Activated CD8-positive, alpha-beta memory T cell treated with anti-CD3 and anti-CD28 coated beads, Interleukin-2, amount 50 U/mL, for 4 hours (primary cell): ENCODE measurements around the gene P2RX5.

Source experiments
- DNase-seq: peaks from one replicate; pipeline ENCODE4 v3.0.0-alpha.2; 2020

Gene P2RX5

GRCh38 chr17:3656353-3656752 lies 39.6 kb downstream of the P2RX5 start:
- DNase-seq: no peak

DNA sequence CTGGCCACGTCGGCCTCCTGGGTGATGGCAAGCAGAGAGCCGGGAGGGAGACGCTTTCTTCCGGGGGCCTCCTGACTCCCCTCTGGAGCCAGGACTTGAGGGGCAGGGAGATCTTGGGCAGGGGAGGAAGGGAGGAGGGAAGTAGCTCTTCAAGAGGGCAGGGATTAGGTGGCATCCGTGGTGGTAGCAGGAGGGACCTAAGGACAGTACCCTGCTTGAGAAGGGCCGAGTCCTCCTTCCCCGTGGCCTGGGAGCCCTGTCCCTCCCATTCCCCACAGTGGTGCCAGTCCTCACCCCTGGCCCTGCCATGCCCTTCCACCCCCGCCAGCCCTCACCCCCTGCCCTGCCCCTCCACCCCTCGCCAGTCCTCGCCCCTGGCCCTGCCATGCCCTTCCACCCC lies 40.2 kb downstream of the P2RX5 start:
- no peak for DNase-seq

- no peak for DNase-seq
These were observed 48.0 kb downstream of the P2RX5 start for GRCh38 chr17:3647769-3648555.

DNA sequence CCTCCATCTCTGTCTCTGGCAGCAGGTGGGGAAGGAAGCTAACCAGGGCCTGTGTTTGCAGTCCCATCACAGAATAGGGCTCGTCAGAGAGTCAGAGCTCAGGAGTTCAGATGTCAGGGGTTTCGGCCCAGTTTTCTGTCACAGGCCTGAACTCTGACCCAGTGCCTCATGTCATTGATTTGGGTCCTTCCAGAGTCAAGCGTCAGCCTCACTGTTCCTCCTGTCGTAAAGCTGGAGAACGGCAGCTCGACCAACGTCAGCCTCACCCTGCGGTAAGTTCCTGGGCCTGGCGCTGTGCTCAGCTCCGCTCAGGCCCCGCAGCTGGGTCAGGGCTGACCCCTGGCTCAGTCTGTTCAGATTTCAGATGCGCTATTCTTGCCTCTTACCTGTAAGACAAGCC lies 48.7 kb downstream of the P2RX5 start:
- no peak for DNase-seq

- no peak for DNase-seq
These were observed 50.6 kb downstream of the P2RX5 start for GRCh38 chr17:3645310-3645709.

DNA sequence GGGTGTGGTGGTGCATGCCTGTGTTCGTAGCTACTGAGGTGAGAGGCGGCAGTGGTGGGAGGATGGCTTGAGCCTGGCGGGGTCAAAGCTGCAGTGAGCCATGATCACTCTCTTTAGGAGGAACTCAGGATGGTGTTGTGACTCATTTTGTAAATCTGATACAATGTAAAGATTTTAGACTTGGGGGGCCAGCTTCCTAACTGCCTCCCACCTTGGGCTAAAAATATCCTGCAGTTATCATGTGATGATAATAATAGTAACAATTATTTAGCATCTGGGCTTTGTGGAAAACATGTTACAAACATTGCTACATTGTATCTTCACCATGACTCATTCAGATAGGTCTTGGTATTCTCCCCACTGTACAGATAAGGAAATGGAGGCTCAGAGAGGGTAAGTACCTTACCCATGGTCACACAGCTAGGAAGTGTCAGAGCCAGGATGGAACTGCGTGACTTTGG lies 52.0 kb downstream of the P2RX5 start:
- no peak for DNase-seq

- DNase-seq: no peak
These were observed 54.1 kb downstream of the P2RX5 start for GRCh38 chr17:3641717-3642486.

DNA sequence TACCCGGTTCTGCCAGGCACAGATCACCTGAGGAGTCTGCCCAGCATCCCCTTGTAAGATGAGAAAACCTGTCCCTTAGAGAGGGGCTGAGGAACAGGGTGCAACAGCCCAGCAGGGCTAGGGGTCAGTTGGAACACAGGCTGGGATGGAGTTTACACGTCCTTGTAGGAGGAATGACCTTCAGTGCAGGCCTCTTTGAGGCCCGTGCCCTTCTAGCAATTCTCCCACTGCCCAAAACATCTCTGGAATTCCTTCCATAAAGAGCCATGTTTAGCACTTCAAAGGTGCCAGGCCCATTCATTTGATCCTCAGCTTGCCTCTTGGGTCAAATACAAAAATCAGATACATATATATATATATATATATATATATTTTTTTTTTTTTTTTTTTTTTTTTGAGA lies 54.9 kb downstream of the P2RX5 start:
- DNase-seq: no peak

DNA sequence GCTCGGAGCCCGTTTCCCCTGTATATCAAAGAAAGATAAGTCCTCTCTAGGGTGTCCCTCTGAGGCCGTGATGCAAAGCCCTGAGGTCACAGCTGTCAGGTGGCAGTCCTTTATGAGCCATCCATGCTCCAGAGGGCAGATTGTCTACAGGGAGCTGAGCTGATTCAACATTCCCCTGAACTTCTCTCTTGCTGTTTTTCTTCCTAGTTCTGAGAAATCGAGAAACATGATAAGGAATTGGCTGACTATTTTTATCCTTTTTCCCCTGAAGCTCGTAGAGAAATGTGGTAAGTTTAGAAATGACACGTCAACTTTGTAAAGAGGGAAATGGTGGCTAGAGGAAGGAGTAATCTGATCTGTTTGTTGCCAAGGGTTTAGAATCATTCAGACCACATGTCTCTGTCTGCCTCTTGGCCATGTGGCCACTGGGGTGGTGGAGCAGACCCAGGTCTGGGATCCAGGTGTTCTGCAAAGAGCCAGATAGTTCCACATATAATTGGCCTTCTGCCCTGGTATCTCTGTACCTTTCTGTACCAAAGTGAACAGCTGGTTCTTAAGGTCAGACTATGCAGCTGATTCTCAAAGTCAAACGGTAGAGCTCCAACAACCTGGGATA lies 55.9 kb downstream of the P2RX5 start:
- DNase-seq: no peak

DNA sequence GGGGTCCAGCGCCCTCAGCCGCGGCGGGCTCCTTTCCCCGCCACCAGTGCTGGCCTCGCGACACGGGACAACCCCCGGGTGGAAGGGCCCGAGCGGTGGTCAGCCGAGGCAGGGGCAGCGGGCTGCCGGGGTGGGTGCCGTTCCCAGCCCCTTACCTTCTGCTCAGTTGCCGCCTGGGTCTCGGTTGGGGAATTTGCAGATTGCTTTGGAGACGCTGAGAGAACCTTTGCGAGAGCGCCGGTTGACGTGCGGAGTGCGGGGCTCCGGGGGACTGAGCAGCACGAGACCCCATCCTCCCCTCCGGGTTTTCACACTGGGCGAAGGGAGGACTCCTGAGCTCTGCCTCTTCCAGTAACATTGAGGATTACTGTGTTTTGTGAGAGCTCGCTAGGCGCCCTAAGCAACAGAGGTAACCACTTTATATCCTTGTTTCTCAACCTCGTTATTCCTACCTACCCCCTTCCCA lies 59.0 kb downstream of the P2RX5 start:
- DNase-seq: no peak

GRCh38 chr17:3636154-3636907 lies 59.6 kb downstream of the P2RX5 start, which contains the start of the genes CTNS and SHPK:
Gene CTNS (plus strand): TSS chr17:3636760. CDS start chr17:3640207, 3,447 bp downstream.
Gene SHPK (minus strand): TSS chr17:3636250. CDS start chr17:3636219, 31 bp downstream.
- DNase-seq: peak; percentile 93

DNA sequence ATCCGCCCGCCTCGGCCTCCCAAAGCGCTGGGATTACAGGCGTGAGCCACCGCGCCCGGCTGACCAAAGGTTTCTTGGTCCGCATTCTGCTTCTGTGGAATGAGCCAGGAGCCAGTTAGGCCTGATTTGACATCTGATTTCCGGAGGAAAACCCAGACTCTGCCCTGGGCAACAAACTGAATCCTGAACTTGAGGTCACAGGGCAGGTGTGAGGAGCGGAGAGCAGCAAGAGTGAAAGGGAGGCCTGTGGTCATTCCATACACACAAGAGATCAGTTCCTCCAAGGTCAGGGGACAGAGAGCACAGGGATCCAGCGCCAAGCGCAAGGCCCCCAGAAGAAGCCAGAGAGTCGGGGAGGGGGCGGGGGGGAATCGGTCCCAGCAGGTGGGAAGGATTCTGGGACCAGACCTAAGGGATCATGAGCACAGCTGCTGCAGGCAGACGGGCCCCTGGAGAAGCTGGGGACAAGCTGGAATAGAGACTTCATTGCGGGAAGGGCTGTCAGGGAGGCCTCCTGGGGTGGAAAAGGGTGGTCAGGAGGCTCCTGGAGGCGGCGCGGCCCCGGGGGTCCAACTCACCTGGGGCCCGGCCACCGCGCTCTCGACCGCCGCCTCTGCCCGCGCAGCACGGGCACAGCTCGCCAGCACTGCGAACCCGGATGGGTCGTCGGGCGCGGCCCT lies 60.3 kb downstream of the P2RX5 start:
- no peak for DNase-seq

- no peak for DNase-seq
These were observed 63.7 kb downstream of the P2RX5 start for GRCh38 chr17:3632287-3632686.

DNA sequence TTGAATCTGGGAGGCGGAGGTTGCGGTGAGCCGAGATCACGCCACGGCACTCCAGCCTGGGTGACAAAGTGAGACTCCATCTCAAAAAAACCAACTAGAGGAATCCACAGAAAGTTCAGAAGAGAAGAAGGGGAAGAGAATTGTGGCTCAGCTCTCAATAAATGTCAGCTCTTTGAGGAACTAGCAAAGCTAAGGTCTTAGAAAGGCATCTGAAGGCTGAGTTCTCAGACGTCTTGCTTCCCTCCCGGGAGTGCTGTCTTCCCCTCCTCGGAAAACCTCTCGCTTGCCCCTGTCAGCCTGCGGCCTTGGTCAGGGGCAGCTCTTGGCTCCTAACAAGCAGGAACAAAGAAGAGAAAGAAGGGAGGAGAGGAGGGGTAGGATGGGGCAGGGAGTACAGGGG lies 65.2 kb downstream of the P2RX5 start:
- DNase-seq: no peak

- DNase-seq: no peak
These were observed 68.2 kb downstream of the P2RX5 start for GRCh38 chr17:3627769-3628167.

- DNase-seq: no peak
These were observed 68.9 kb downstream of the P2RX5 start for GRCh38 chr17:3626831-3627768.
